Measurements from ENCODE around the gene GAL3ST2. TPM values are rescaled to one million over a fixed set of nuclear protein-coding genes. Genes with fewer than 3 reads are reported as not detected.
"Not testable (repeated sequence)": the region's sequence is repeated elsewhere in the genome, so short reads cannot be mapped to it uniquely, and the experiment has no call there.

The GAL3ST2 gene
- total and polyA plus RNA-seq, 7 donors, result 0.14 to 0.16 TPM; not detected in 5

DNA sequence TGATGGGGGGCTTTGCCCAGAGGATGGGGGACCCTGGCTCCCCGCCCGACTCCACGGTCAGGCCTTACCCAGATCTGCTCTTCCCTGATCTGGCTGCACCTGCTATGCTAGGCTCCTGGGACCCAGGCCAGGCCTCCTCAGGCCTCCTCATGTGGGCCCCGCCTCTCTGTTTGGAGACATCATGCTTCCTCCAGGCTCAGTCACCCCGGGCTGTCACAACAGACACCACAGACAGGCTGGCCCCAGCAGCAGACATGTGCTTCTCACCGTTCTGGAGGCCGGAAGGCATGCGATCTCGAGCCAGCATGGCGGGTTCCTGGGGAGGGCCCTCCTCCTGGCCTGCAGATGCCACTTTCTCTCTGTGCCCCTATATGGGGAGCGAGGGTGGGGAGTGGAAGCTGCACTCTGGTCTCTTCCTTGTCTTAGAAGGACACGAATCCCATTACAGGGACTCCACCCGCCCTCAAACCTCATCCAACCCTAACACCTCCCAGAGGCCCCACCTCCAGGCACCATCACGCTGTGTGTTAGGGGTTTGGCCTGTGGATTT, 21.5 kb downstream of the GAL3ST2 start:
- no peak for TF ChIP-seq CTCF (IDR thresholded peaks at IDR 0.05)
- Histone ChIP-seq H3K9me3 (no peaks in the 10 kb centered on the region), H3K27me3 (ENCODE audit: insufficient read depth in 3 of 3, low read length in 2 of 3) (peaks cover 0 to 5% (median 0%) of the 10 kb centered on the region in 3 donors), H3K4me1 (no peaks in the 10 kb centered on the region), H3K27ac (no peak overlapping the region), H3K36me3 (ENCODE audit: insufficient read depth in 1 of 2, low read depth in 1 of 2) (no peaks in the 10 kb centered on the region), H3K4me3 (no peak overlapping the region)
- ATAC-seq (peak in 1 of 4 donors; percentile 8), DNase-seq (peak; percentile 7 to 36)
- intact Hi-C loops (cut with DNase I), result no loop called here
- WGBS, 3 donors, result 76 to 83% (median 78%) methylated on average over 14 of the region's 14 CpGs

- 86 to 90% (median 89%) methylated on average over 18 to 21 of the region's 21 CpGs for WGBS, 3 donors
These were observed 22.3 kb downstream of the GAL3ST2 start for GRCh38 chr2:241798631-241799521.

GRCh38 chr2:241799522-241800197, 23.0 kb downstream of the GAL3ST2 start:
- DNase-seq (peak; percentile 3 to 25), ATAC-seq (no peak)
- Histone ChIP-seq H3K9me3 (no peaks in the 10 kb centered on the region), H3K4me1 (peaks cover 3% of the 10 kb centered on the region), H3K36me3 (ENCODE audit: insufficient read depth in 1 of 2, low read depth in 1 of 2) (no peaks in the 10 kb centered on the region), H3K27ac (no peak overlapping the region), H3K4me3 (no peak overlapping the region), H3K27me3 (ENCODE audit: insufficient read depth in 3 of 3, low read length in 2 of 3) (peaks cover 0 to 18% (median 0%) of the 10 kb centered on the region in 3 donors)
- intact Hi-C loops (cut with DNase I), result no loop called here
- WGBS, 3 donors, result 82 to 86% (median 83%) methylated on average over 8 to 10 of the region's 10 CpGs
- no peak for TF ChIP-seq CTCF (IDR thresholded peaks at IDR 0.05)

More at GRCh38 chr2:241798631-241799521, 22.3 kb downstream of the GAL3ST2 start:
- Histone ChIP-seq H3K9me3 (no peaks in the 10 kb centered on the region), H3K27me3 (ENCODE audit: insufficient read depth in 3 of 3, low read length in 2 of 3) (peaks cover 0 to 10% (median 0%) of the 10 kb centered on the region in 3 donors), H3K36me3 (ENCODE audit: insufficient read depth in 1 of 2, low read depth in 1 of 2) (no peaks in the 10 kb centered on the region), H3K4me3 (no peak overlapping the region), H3K4me1 (peaks cover 3% of the 10 kb centered on the region), H3K27ac (no peak overlapping the region)
- intact Hi-C loops (cut with DNase I), result no loop called here
- TF ChIP-seq CTCF (IDR thresholded peaks at IDR 0.05), result no peak
- no peak for ATAC-seq
- DNase-seq, result peak; percentile 11 to 49

- intact Hi-C loops (cut with DNase I); ATAC-seq; H3K9me3 ChIP-seq; H3K4me3 ChIP-seq; H3K36me3 ChIP-seq (ENCODE audit: insufficient read depth in 1 of 2, low read depth in 1 of 2); H3K4me1 ChIP-seq; H3K27ac ChIP-seq: not testable (repeated sequence)
- peaks cover 0 to 20% (median 0%) of the 10 kb centered on the region in 3 donors for H3K27me3 ChIP-seq (ENCODE audit: insufficient read depth in 3 of 3, low read length in 2 of 3)
- peak in 1 of 2 donors; percentile 48 for DNase-seq
- WGBS, 3 donors, result 74 to 77% (median 75%) methylated on average over 35 of the region's 35 CpGs
These were observed 23.7 kb downstream of the GAL3ST2 start for GRCh38 chr2:241800198-241800903.

All from psoas muscle (tissue), 8 donors.